T follicular helper cell (primary cell): ENCODE data around the gene TATDN3.
"Not testable (repeated sequence)": the region's sequence is repeated elsewhere in the genome, so short reads cannot be mapped to it uniquely, and the experiment has no call there.

Experiments
- DNase-seq: peaks from one replicate; pipeline ENCODE4 v3.0.0-alpha.2; 2020; ENCODE audit warnings: low read depth

Gene TATDN3

DNA sequence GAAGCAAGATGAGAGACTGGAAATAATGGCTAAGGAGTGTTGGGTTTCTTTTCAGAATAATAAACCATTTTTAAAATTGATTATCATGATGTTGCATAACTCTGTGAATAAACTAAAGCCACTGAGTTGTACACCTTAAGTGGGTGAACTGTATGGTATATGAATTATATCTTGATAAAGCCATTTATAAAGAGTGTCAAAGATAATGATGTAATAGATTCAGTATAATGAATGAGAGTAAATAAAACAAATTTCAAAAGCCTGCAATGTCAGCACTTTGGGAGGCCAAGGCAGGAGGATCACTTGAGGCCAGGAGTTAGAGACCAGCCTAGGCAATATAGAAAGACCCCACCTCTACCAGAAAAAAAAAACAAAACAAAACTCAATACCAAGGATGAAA, 16.5 kb upstream of the TATDN3 start:
- DNase-seq, result no peak

- no peak for DNase-seq
Measured at GRCh38 chr1:212777151-212777550, 14.5 kb upstream of the TATDN3 start.

DNA sequence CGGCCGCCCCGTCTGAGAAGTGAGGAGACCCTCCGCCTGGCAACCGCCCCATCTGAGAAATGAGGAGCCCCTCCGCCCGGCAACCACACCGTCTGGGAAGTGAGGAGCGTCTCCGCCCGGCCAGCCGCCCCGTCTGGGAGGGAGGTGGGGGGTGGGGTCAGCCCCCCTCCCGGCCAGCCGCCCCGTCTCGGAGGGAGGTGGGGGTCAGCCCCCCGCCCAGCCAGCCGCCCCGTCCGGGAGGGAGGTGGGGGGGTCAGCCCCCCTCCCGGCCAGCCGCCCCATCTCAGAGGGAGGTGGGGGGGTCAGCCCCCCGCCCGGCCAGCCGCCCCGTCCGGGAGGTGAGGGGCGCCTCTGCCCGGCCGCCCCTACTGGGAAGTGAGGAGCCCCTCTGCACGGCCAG, 12.6 kb upstream of the TATDN3 start:
- DNase-seq, result not testable (repeated sequence)

DNA sequence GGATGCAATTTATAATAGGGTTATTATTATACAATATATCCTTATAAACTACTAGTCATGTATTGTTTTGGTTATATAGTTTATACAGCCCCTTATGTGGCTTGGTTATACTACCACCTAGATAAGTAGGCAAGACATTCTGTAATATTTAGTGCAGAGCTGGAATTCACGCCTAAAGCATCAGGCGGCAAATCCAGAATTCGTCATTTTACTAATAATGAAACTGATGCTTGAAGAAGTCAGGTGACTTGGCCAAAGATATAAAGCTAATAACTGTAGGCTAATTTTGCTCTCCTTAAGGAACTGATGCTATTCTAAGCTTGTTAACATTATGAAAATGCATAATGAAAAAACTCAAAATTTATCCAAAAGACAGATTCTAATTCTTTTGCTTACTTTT, 10.9 kb upstream of the TATDN3 start:
- DNase-seq, result no peak

DNA sequence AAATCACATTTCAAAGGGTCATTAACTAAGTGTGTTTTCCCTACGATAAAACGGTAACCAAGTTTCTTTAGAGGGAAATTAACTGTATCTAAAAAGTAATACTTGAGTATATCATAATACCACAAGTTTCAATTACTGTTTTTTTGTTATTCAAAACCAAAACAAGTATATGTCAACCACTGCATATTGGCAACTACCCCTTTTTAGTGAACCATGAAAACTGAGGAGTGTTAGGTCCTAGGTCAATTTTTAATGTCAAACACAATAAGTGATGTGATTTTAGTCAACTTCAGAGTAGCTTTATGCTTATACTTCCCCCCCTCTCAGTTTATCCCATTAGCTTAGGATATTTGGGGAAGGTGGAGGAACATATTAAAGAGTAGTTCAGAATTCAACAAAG, 10.5 kb upstream of the TATDN3 start:
- DNase-seq, result no peak

DNA sequence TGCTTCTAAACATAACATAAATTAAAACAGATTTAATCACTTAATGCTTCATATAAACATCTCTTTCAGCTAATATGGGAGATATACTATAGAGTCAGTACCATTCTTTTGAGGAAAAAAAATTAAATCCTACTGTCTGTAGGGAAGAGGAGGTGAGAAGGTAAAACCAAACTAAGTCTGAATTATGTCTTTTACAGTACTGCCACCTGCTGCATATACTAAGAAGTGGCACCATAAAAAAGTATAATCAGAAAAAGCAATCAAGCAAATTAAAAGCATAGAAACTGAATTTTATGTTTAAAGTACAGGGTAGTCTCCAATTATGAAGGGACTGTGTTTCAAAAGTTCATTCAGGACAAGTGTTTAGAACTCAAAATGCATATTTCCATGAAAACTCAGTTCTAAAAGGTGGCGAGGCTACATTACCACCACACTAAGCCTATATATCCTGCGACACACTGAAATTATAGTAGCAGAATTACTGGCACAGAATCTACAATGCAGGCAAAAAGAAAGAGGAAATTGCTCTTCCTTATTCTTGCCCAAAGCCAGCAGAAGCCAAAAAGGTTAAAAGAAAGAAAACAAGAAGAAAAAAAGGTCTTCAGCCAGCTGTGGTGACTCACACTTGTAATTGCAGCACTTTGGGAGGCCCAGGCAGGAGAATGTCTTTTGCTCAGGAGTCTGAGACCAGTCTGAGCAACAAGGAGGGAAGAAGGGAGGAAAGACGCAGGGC, 9.1 kb upstream of the TATDN3 start:
- DNase-seq, result no peak

GRCh38 chr1:212783976-212784375, 7.7 kb upstream of the TATDN3 start:
- no peak for DNase-seq

GRCh38 chr1:212785871-212786270, 5.8 kb upstream of the TATDN3 start:
- DNase-seq, result no peak

DNA sequence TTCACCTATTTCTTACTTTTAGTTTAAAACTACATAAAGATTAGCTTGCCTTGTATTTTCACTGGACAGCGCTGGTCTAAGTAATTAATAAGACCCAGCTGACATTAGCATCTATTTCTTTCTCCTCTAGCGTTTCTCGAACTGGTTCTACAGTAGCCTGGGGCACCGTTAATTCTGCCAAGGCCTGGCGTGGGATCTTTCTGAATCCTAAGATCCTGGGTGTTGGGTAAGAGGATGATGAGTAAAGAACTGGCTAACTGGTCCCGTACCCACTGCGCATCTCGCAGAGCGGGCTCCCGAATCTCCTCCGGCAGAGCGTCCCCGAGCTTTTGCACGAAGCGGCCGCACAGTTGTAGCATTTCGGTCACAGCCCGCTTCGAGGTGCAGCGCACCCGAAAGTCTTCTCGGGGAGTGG, 426 bp upstream of the TATDN3 start:
- DNase-seq, result no peak

- no peak for DNase-seq
Measured at GRCh38 chr1:212792396-212792908, 758 bp downstream of the TATDN3 start.

DNA sequence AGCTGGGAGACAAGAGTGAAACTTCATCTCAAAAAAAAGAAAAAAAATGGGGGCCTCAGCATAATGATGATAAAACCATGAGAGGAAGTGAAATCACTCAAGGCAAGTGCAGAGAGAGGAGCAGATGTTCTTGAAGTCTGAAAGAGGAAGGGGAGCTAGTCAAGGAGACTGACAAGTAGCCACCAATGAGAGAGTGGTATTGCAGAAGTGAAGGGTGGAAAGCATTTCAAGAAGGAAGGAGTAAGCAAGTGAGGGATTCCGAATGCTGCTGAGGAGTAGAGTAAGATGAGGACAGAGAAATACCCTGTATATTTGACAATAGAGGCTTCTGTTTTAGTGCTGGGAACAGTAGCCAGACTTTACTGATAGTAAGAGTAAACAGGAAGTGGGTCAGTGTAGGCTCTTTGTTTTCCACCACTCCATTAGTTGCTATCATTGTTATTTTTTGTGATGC, 2.9 kb downstream of the TATDN3 start:
- DNase-seq, result no peak

DNA sequence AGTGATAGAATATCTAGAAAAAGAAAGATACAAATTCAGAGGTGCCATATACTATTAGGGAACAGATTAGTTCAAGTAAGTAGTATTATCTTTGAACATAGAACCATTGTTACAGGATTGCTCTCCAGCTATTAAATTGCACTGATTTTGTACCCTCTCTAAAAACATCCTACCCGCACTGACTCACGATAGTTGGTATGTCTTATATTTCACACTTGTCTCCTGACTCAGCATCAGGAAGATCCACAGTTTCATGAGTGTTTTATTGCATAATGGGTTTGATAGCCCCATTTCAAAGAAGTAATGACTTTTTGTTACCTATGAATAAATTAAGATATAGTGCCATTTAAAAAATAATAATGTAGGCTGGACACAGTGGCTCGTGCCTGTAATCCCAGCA, 6.0 kb downstream of the TATDN3 start:
- DNase-seq, result no peak

GRCh38 chr1:212805767-212806166, 14.1 kb downstream of the TATDN3 start:
- DNase-seq, result no peak

GRCh38 chr1:212814537-212815334, 23.0 kb downstream of the TATDN3 start:
- DNase-seq, result no peak

DNA sequence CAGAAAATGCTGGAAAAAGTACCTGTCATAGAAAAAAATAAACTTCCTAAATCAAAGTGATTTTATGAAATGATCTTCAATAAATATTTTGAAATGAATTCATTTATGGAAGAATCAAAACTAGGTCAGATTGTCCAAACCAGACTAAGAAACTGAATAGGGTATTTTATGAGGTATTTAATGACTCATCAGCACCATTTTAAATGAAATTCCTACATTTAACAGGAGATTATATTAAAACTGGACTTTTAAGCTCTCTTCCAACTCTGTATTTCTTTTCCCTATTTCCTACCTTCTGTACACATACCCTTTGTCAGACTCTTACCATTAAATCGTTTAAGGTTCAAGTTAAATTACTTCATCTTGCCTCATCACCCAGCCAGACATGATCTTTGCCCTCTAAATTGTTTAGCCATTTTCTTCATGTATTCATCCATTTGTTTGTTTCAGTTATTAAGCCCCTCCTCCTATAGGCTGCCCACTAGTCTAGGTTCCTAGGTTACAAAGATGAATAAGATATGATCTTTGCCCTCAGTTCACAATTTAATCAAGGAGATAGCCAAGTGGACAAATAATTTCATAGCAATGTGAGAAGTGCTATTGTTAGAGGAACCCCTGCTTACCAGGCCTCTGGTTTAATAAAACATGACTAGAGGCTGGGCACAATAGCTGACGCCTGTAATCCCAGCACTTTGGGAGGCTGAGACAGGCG, 25.0 kb downstream of the TATDN3 start:
- no peak for DNase-seq

DNA sequence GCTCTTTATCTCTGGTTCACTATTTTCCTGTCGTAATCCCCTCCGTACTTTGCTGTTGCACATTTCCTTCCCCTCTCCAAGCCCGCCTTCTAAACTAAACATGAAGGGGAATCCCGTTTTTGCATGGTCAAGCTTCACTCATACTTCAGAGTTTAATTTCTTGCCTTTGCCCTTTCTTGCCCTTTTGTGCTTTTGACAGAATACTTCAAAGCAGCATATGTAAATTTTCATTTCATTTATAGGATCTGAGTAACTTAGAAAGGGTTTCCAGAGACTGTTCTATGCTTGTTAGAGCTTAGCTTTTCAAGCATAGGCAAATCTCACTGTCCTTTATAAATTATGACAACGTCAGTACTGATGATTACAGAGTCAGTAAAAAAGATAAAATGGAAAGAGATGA, 28.0 kb downstream of the TATDN3 start:
- no peak for DNase-seq

- DNase-seq, result no peak
Measured at GRCh38 chr1:212820969-212821368, 29.3 kb downstream of the TATDN3 start.

DNA sequence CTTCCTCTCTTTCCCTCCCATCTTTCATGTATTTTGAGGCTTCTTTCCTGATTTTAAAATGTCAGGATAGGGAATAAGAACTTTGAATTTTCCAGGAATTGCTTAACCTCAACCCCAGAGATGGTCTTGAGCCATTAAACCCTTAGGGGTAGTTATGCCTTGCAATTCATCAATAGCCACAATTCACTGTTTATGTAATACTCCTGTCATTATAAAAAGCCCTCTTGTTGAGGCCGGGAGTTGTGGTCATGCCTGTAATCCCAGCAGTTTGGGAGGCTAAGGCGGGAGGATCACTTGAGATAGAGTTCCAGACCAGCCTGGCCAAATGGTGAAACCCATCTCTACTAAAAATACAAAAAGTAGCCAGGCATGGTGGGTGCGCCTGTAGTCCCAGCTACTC, 31.3 kb downstream of the TATDN3 start:
- no peak for DNase-seq

DNA sequence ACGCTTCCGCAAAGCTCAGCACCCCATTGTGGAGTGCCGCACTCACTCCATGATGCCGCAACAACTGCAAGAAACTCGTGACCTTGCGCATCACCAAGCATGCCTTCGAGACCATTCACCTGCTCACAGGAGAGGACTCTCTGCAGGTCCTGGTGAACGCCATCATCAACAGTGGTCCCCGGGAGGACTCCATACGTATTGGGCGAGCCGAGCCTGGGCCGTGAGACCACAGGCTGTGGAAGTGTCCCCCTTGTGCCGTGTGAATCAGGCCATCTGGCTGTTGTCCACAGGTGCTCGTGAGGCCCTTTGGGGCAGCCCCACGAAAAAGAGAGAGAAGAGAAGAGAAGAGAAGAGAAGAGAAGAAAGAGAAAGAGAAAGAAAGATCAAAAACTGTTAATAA, 32.5 kb downstream of the TATDN3 start:
- no peak for DNase-seq

DNA sequence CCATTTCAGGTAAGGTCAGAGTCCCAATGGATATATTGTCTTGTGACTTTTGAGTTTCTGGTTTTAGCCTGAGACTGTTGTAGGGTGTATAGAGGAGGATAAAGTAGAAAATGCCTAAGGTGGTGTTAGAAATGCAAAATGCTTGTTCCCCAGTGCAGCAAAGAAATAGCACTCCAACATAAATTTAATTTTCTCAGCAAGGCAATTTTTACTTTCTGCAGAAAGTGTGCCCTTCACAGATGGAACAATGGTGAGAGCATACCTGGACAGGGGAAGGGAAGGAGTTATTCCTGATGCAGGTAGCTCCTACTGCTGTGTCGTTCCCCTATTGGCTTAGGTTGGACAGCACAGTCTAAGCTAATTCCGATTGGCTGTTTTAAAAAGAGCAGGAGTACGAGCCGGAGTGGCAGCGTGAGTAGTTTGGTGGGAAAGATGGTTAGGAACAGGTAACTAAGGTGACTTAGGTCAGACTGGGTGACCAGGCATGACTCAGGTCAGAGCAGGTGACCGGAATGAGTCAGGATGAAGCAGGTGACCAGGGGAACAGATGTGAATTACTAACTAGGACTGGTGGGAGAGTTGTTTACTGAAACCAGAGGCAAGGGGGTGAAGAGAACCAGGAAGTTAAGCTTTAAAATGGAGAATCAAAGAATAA, 34.2 kb downstream of the TATDN3 start:
- DNase-seq, result no peak

GRCh38 chr1:212827171-212827776, 35.6 kb downstream of the TATDN3 start:
- DNase-seq, result no peak

- DNase-seq, result no peak
Measured at GRCh38 chr1:212827831-212828278, 36.2 kb downstream of the TATDN3 start.
